Effector CD8-positive, alpha-beta T cell (primary cell): Measurements from ENCODE around the gene METTL27.
"Not testable (repeated sequence)": the region's sequence is repeated elsewhere in the genome, so short reads cannot be mapped to it uniquely, and the experiment has no call there.

Experiments used
- DNase-seq: peaks from one replicate; lab custom pipeline; 2025; lab: John Stamatoyannopoulos, UW

Gene METTL27

GRCh38 chr7:73869011-73869798 is 26.9 kb upstream of the METTL27 start:
- no peak for DNase-seq

- DNase-seq = no peak
Observed at GRCh38 chr7:73866446-73866767, 24.1 kb upstream of the METTL27 start.

GRCh38 chr7:73865738-73866445 is 23.6 kb upstream of the METTL27 start:
- no peak for DNase-seq

- no peak for DNase-seq
Observed at GRCh38 chr7:73864981-73865711, 22.8 kb upstream of the METTL27 start.

GRCh38 chr7:73861305-73861704 is 19.0 kb upstream of the METTL27 start:
- DNase-seq = no peak

GRCh38 chr7:73860859-73861258 is 18.5 kb upstream of the METTL27 start, which contains the start of gene TMEM270:
Gene TMEM270, plus strand, starts transcription at chr7:73861159. Its CDS starts 36 bp downstream, at chr7:73861195.
- no peak for DNase-seq

GRCh38 chr7:73858807-73859206 is 16.5 kb upstream of the METTL27 start:
- DNase-seq = no peak

GRCh38 chr7:73856941-73857340 is 14.6 kb upstream of the METTL27 start:
- no peak for DNase-seq

- DNase-seq = no peak
Observed at GRCh38 chr7:73852500-73852899, 10.2 kb upstream of the METTL27 start.

GRCh38 chr7:73851410-73852338 is 9.4 kb upstream of the METTL27 start:
- no peak for DNase-seq

GRCh38 chr7:73850781-73851207 is 8.5 kb upstream of the METTL27 start:
- DNase-seq = no peak

- DNase-seq = no peak
Observed at GRCh38 chr7:73847941-73848723, 5.8 kb upstream of the METTL27 start.

- DNase-seq = not testable (repeated sequence)
Observed at GRCh38 chr7:73845701-73846195, 3.4 kb upstream of the METTL27 start.

GRCh38 chr7:73844848-73845460 is 2.6 kb upstream of the METTL27 start:
- DNase-seq = no peak

- DNase-seq = no peak
Observed at GRCh38 chr7:73844131-73844547, 1.8 kb upstream of the METTL27 start.

- no peak for DNase-seq
Observed at GRCh38 chr7:73841689-73842066, 638 bp downstream of the METTL27 start.

- no peak for DNase-seq
Observed at GRCh38 chr7:73840715-73841379, 1.5 kb downstream of the METTL27 start.

- no peak for DNase-seq
Observed at GRCh38 chr7:73839743-73840714, 2.3 kb downstream of the METTL27 start.
